ENCODE data around the gene MKRN3. TPM values are rescaled to one million over a fixed set of nuclear protein-coding genes. Genes with fewer than 3 reads are reported as not detected.
"Not testable (repeated sequence)": the region's sequence is repeated elsewhere in the genome, so short reads cannot be mapped to it uniquely, and the experiment has no call there.

MKRN3 gene
- total RNA-seq, 2 experiments from 2014 or later, result 0.91 to 1.5 TPM

DNA sequence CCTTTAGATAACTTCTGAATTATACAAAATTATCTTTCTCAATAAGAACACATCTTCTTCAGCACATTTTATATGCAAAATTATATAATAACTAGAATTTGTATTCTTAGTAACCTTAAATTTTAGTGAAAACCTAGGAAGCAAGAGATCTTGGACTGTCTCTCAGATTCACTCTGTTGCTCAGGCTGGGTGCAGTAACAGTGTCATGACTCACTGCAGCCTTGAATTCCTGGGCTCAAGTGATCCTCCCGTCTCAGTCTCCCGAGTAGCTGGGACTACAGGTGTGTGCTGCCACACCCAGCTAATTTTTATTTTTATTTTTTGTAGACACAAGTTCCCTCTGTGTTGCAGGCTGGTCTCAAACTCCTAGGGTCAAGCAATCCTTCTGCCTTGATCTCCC lies 29.9 kb downstream of the MKRN3 start:
- CTCF ChIA-PET, result no interaction called here
- no peaks in the 10 kb centered on the region for H3K9me3 Mint-ChIP-seq (ENCODE audit: insufficient read depth)
- DNase-seq, result no peak
- no peak overlapping the region for H3K27ac Mint-ChIP-seq
- no peaks in the 10 kb centered on the region for H3K27me3 Mint-ChIP-seq (ENCODE audit: low read depth)
- H3K4me1 Mint-ChIP-seq (ENCODE audit: low read depth), result no peaks in the 10 kb centered on the region
- POLR2A ChIA-PET, result no interaction called here
- H3K36me3 Mint-ChIP-seq (ENCODE audit: low read depth), result no peaks in the 10 kb centered on the region
- no peak for ATAC-seq
- no peak overlapping the region for H3K4me3 Mint-ChIP-seq

- H3K9me3 Mint-ChIP-seq (ENCODE audit: insufficient read depth), result peaks cover under 1% of the 10 kb centered on the region
- ATAC-seq (no peak), DNase-seq (no peak)
- H3K4me3 Mint-ChIP-seq, result no peak overlapping the region
- POLR2A ChIA-PET, result no interaction called here
- CTCF ChIA-PET, result no interaction called here
- no peaks in the 10 kb centered on the region for H3K4me1 Mint-ChIP-seq (ENCODE audit: low read depth)
- no peaks in the 10 kb centered on the region for H3K27me3 Mint-ChIP-seq (ENCODE audit: low read depth)
- no peaks in the 10 kb centered on the region for H3K36me3 Mint-ChIP-seq (ENCODE audit: low read depth)
- H3K27ac Mint-ChIP-seq, result no peak overlapping the region
These were observed 31.3 kb downstream of the MKRN3 start for GRCh38 chr15:23596736-23597135.

DNA sequence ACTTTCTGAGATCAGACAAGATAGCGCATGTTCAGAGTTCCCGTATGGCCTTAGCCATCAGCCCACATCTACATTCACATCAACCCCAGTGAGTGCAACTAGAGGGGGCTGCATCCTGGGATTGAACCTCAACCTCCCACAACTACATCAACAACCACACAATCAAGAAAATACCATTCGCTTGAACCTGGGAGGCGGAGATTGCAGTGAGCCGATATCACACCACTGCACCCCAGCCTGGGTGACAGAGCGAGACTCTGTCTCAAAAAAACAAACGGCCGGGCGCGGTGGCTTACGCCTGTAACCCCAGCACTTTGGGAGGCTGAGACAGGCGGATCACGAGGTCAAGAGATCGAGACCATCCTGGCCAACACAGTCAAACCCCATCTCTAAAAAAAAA lies 31.8 kb downstream of the MKRN3 start:
- H3K27me3 Mint-ChIP-seq (ENCODE audit: low read depth); H3K9me3 Mint-ChIP-seq (ENCODE audit: insufficient read depth); DNase-seq; H3K4me1 Mint-ChIP-seq (ENCODE audit: low read depth); ATAC-seq; H3K27ac Mint-ChIP-seq; CTCF ChIA-PET; H3K4me3 Mint-ChIP-seq; H3K36me3 Mint-ChIP-seq (ENCODE audit: low read depth); POLR2A ChIA-PET: not testable (repeated sequence)

GRCh38 chr15:23599053-23599452 lies 33.6 kb downstream of the MKRN3 start:
- ChIA-PET CTCF (no interaction called here), POLR2A (no interaction called here)
- peaks cover 14% of the 10 kb centered on the region for H3K9me3 Mint-ChIP-seq (ENCODE audit: insufficient read depth)

GRCh38 chr15:23602124-23602523 lies 36.6 kb downstream of the MKRN3 start:
- Mint-ChIP-seq H3K4me1 (ENCODE audit: low read depth) (no peaks in the 10 kb centered on the region), H3K9me3 (ENCODE audit: insufficient read depth) (peaks cover 14% of the 10 kb centered on the region), H3K4me3 (no peak overlapping the region), H3K27me3 (ENCODE audit: low read depth) (no peaks in the 10 kb centered on the region), H3K36me3 (ENCODE audit: low read depth) (no peaks in the 10 kb centered on the region), H3K27ac (no peak overlapping the region)
- ATAC-seq (no peak), DNase-seq (no peak)
- ChIA-PET CTCF (no interaction called here), POLR2A (no interaction called here)

More at GRCh38 chr15:23599053-23599452, 33.6 kb downstream of the MKRN3 start:
- no peaks in the 10 kb centered on the region for H3K27me3 Mint-ChIP-seq (ENCODE audit: low read depth)
- no peak for ATAC-seq
- H3K27ac Mint-ChIP-seq, result no peak overlapping the region
- no peaks in the 10 kb centered on the region for H3K4me1 Mint-ChIP-seq (ENCODE audit: low read depth)
- H3K4me3 Mint-ChIP-seq, result no peak overlapping the region
- DNase-seq, result no peak
- H3K36me3 Mint-ChIP-seq (ENCODE audit: low read depth), result no peaks in the 10 kb centered on the region

DNA sequence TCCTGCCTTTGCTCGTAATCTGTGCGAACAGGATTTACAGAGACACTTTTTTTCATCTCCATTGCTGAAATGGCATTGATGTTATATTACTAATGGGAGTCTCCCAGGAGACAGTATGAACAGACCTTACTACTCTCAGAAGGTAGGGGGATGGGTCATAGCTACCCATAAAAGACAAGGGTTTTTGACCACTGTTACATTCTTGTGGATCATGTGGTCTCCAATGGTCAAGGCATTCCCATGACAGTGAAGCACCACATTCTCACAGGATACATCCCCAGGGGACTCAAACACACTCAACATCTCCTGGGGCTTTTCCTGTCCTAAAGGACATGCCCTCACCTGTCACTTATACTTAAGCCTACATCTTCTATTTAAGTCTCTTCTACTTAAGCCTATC lies 40.8 kb downstream of the MKRN3 start:
- ATAC-seq, result no peak
- ChIA-PET CTCF (no interaction called here), POLR2A (no interaction called here)
- Mint-ChIP-seq H3K36me3 (ENCODE audit: low read depth) (no peaks in the 10 kb centered on the region), H3K27me3 (ENCODE audit: low read depth) (no peaks in the 10 kb centered on the region), H3K9me3 (ENCODE audit: insufficient read depth) (peaks cover 14% of the 10 kb centered on the region), H3K4me1 (ENCODE audit: low read depth) (no peaks in the 10 kb centered on the region), H3K27ac (no peak overlapping the region), H3K4me3 (no peak overlapping the region)
- DNase-seq, result no peak

DNA sequence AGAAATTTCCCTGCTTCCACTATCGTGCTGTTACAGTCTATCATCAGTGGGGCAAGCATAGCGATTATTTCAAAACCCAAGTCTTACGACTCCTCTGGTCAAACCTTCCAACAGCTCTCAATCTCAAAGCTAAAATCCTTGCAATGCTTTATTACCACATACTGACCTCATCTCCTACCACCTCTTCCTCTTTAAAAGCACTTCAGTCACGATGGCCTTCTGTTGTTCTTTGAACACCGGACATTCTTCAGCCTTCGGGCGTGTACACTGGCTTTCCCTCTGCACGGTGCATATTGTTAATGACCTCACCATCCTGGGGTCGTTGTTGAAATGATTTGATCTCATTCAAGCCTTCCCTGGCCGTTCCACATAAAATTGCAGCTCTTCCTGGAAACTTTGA lies 51.1 kb downstream of the MKRN3 start:
- H3K4me1 Mint-ChIP-seq (ENCODE audit: low read depth), result no peaks in the 10 kb centered on the region
- no peak overlapping the region for H3K4me3 Mint-ChIP-seq
- POLR2A ChIA-PET, result no interaction called here
- no peaks in the 10 kb centered on the region for H3K36me3 Mint-ChIP-seq (ENCODE audit: low read depth)
- peaks cover 9% of the 10 kb centered on the region for H3K9me3 Mint-ChIP-seq (ENCODE audit: insufficient read depth)
- ATAC-seq, result no peak
- H3K27ac Mint-ChIP-seq, result no peak overlapping the region
- H3K27me3 Mint-ChIP-seq (ENCODE audit: low read depth), result no peaks in the 10 kb centered on the region
- DNase-seq, result no peak
- CTCF ChIA-PET, result no interaction called here

Small RNA genes within 50 kb of the gene (microRNA-seq; reads per million reads assigned to microRNA genes)
- not detected for gene MIR4508

Other genes starting within 250 kb of the MKRN3 start
- gene GOLGA6L26, start 231.5 kb upstream of the MKRN3 start, total RNA-seq, result not detected
- gene GOLGA8S, start 210.9 kb upstream of the MKRN3 start, total RNA-seq, result 1 to 10 TPM in 1 of 2 experiments, under 1 TPM in 1; 0.92 to 1.0 TPM
- not detected for gene GOLGA6L2, start 118.4 kb upstream of the MKRN3 start, total RNA-seq
- not detected for gene MAGEL2, start 82.2 kb downstream of the MKRN3 start, total RNA-seq
- 1 to 10 TPM; 4.7 to 5.1 TPM for gene NDN, start 121.6 kb downstream of the MKRN3 start, total RNA-seq